Adrenal gland (tissue), 12 donors: ENCODE results near the gene WDR31. TPM values are rescaled to one million over a fixed set of nuclear protein-coding genes. Genes with fewer than 3 reads are reported as not detected.

ENCODE experiments used
- DNase-seq, 7 donors: peaks; one replicate each; pipeline ENCODE4 v3.0.0-alpha.2; 2019 to 2020
- H3K27ac ChIP-seq, 5 donors: fragments of 200-600 bp; sonication (generic) in 4 of 5; 1 replicate in 3 of 5; 2 replicates in 2 of 5; pipeline versions ENCODE4 v1.5.1 to v1.8.0; 2016 to 2020; ENCODE audit warnings: mild to moderate bottlenecking in 1 of 5
- H3K27me3 ChIP-seq: fragments of 200-600 bp; 2 replicates; pipeline ENCODE4 v1.8.0; 2021
- H3K36me3 ChIP-seq, 2 donors: fragments of 200-600 bp; replicated peaks in 1 of 2; 1 replicate in 1 of 2; 2 replicates in 1 of 2; pipeline versions ENCODE4 v1.5.1 to v1.8.0; 2018 to 2022
- H3K4me1 ChIP-seq, 2 donors: fragments of 200-600 bp; replicated peaks in 1 of 2; 1 replicate in 1 of 2; 2 replicates in 1 of 2; pipeline versions ENCODE4 v1.5.1 to v1.8.0; 2018 to 2021
- H3K4me3 ChIP-seq, 4 donors: fragments of 200-600 bp; sonication (generic) in 3 of 4; one replicate each; pipeline ENCODE4 v1.5.1; 2016 to 2018
- H3K9me3 ChIP-seq, 3 donors: fragments of 200-600 bp; sonication (generic) in 1 of 3; replicated peaks in 1 of 3; 1 replicate in 2 of 3; 2 replicates in 1 of 3; pipeline versions ENCODE4 v1.5.1 to v1.8.0; 2016 to 2021
- POLR2A ChIP-seq, 2 donors: fragments of 450-650 bp; IDR thresholded peaks; one replicate each; pipeline ENCODE4 v1.6.1; 2017; ENCODE audit warnings: antibody characterized with exemption in 2 of 2, mild to moderate bottlenecking in 2 of 2, moderate library complexity in 1 of 2
- WGBS, 4 donors: extraction: QIAGEN DNeasy Blood & Tissue Kit in 2 of 4; methylation state at CpG; one replicate each; pipeline versions ENCODE4 v1.1.5 to v1.1.7; 2013 to 2017; 5-methylcytosine and 5-hydroxymethylcytosine counted together
- intact Hi-C, 2 donors: fragments of 100-400 bp; cut with DNase I; formaldehyde crosslinking; loops; one replicate each; pipeline versions ENCODE4 v1.14.1 to v1.15.0; 2022 to 2023
- polyA plus RNA-seq, 3 donors: library from polyadenylated mRNA; stranded (reverse); fragments of 200-250 nt in 2 of 3; fragments of 350-450 nt in 1 of 3; fragmentation: Illumina TruSeq in 1 of 3; extraction: RNeasy Lipid Tissue Mini Kit (QIAGEN cat#74804) in 1 of 3; gene quantifications; one replicate each; pipeline ENCODE4 v1.2.3, GENCODE V29; 2013 to 2014
- total RNA-seq, 9 donors: library from RNA; depleted of rRNA in 4 of 9; stranded (reverse); fragments of >200 nt in 4 of 9; fragments of 120-200 nt in 1 of 9; fragmentation: NEBNext Ultra II Directional in 1 of 9; extraction: Animal tissue kit (Norgen Biotek cat#: 25700) in 1 of 9; gene quantifications; one replicate each; pipeline versions ENCODE4 v1.1.0 to v1.2.4, GENCODE V29; 2013 to 2023
- TF ChIP-seq, protein P1 (sequence below), 6 experiments: fragments of 450-650 bp in 4 of 6; fragments of 200-600 bp in 2 of 6; sonication (generic) in 1 of 6; IDR thresholded peaks; 1 replicate in 5 of 6; 2 replicates in 1 of 6; pipeline versions ENCODE4 v1.5.1 to v1.8.0; 2016 to 2021; ENCODE audit warnings: antibody characterized with exemption in 6 of 6, mild to moderate bottlenecking in 2 of 6, moderate library complexity in 1 of 6
- donor health status: healthy with polysubstance abuse.
- donor health status: Bipolar disorder and iron deficiency.
- donor health status: DM: yes; HTN: yes; CAD: no.
- donor health status: DM: no; HTN: no; CAD: no.
- donor health status: DM: no; HTN: no; CAD: no.
- donor health status: DM: yes; HTN: yes; CAD: no.

The WDR31 gene
- total and polyA plus RNA-seq, 12 donors = 3.1 to 16.5 (median 7.5) TPM

GRCh38 chr9:113349066-113349444, 9.0 kb upstream of the WDR31 start:
- H3K4me3 ChIP-seq = peak overlapping the region in 2 of 4 donors; percentile 27 to 85
- intact Hi-C loops = no loop called here
- no peak overlapping the region for H3K27ac ChIP-seq

DNA sequence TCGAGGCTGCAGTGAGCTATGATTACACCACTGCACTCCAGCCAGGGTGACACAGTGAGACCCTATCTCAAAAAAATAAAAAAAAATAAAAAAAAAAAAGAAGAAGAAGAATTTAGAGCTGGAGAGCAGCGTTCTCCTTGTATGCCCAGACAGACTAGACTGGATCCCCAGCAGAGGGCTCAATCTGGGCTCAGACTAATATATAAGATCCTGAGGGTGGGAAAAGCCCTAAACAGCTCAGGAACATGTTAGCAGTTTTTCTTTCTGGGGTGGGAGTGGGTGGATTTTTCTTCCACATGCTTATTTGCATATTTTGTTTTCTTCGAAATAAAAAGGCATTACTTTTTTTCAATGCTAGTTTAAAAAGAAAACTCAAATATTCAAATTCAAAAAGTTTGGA, 8.4 kb upstream of the WDR31 start:
- TF ChIP-seq POLR2A (IDR thresholded peaks at IDR 0.05) = no peak
- H3K36me3 ChIP-seq = no peaks in the 10 kb centered on the region
- no peak overlapping the region for H3K4me3 ChIP-seq
- DNase-seq = no peak
- no peaks in the 10 kb centered on the region for H3K9me3 ChIP-seq
- WGBS, 4 donors = 87 to 90% (median 88%) methylated on average over 3 of the region's 3 CpGs
- peaks cover 0 to 14% of the 10 kb centered on the region in 2 donors for H3K4me1 ChIP-seq
- intact Hi-C loops = no loop called here
- no peak overlapping the region for H3K27ac ChIP-seq
- H3K27me3 ChIP-seq = no peaks in the 10 kb centered on the region

More at GRCh38 chr9:113349066-113349444, 9.0 kb upstream of the WDR31 start:
- Histone ChIP-seq H3K9me3 (no peaks in the 10 kb centered on the region), H3K27me3 (no peaks in the 10 kb centered on the region), H3K4me1 (peaks cover 0 to 10% of the 10 kb centered on the region in 2 donors), H3K36me3 (no peaks in the 10 kb centered on the region)
- 23 to 33% (median 28%) methylated on average over 11 to 13 of the region's 13 CpGs for WGBS, 4 donors
- TF ChIP-seq, protein P1, sequence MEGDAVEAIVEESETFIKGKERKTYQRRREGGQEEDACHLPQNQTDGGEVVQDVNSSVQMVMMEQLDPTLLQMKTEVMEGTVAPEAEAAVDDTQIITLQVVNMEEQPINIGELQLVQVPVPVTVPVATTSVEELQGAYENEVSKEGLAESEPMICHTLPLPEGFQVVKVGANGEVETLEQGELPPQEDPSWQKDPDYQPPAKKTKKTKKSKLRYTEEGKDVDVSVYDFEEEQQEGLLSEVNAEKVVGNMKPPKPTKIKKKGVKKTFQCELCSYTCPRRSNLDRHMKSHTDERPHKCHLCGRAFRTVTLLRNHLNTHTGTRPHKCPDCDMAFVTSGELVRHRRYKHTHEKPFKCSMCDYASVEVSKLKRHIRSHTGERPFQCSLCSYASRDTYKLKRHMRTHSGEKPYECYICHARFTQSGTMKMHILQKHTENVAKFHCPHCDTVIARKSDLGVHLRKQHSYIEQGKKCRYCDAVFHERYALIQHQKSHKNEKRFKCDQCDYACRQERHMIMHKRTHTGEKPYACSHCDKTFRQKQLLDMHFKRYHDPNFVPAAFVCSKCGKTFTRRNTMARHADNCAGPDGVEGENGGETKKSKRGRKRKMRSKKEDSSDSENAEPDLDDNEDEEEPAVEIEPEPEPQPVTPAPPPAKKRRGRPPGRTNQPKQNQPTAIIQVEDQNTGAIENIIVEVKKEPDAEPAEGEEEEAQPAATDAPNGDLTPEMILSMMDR (IDR thresholded peaks at IDR 0.05) = no peak
- TF ChIP-seq POLR2A (IDR thresholded peaks at IDR 0.05) = no peak
- peak in 1 of 7 donors; percentile 49 for DNase-seq

DNA sequence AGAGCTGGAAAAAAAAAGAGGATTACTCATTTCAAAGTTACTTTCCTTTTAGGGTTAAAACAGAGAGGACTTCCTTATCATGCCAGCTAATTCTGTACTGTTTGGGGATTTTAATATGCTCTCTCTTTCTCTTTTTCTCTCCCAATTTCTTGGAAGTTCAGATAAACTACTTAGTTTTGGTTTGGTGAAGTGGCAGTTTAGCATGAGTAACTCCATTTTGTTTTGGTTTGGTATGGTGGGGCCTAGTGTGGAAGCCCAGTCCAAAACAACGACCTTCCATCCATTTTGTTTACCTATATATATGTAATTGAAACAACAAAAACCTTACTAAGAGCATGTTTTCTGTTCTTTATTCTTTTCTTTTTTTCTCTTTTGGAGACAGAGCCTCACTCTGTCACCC, 5.6 kb upstream of the WDR31 start:
- Histone ChIP-seq H3K27ac (no peak overlapping the region), H3K36me3 (no peaks in the 10 kb centered on the region), H3K4me3 (no peak overlapping the region), H3K9me3 (no peaks in the 10 kb centered on the region), H3K27me3 (no peaks in the 10 kb centered on the region), H3K4me1 (peaks cover 0 to 14% of the 10 kb centered on the region in 2 donors)
- intact Hi-C loops = no loop called here
- DNase-seq = no peak
- TF ChIP-seq, protein P1 (IDR thresholded peaks at IDR 0.05) = no peak
- no peak for TF ChIP-seq POLR2A (IDR thresholded peaks at IDR 0.05)
- WGBS, 4 donors = 32 to 39% (median 34%) methylated on average over 1 of the region's 1 CpG

GRCh38 chr9:113345190-113345589, 5.1 kb upstream of the WDR31 start:
- 76 to 86% (median 78%) methylated on average over 2 of the region's 2 CpGs for WGBS, 4 donors
- no peak overlapping the region for H3K27ac ChIP-seq

More at GRCh38 chr9:113345190-113345589, 5.1 kb upstream of the WDR31 start:
- Histone ChIP-seq H3K4me3 (no peak overlapping the region), H3K9me3 (no peaks in the 10 kb centered on the region), H3K27me3 (no peaks in the 10 kb centered on the region), H3K4me1 (peaks cover 0 to 12% of the 10 kb centered on the region in 2 donors), H3K36me3 (no peaks in the 10 kb centered on the region)
- TF ChIP-seq, protein P1 (IDR thresholded peaks at IDR 0.05) = no peak
- TF ChIP-seq POLR2A (IDR thresholded peaks at IDR 0.05) = no peak
- DNase-seq = peak in 1 of 7 donors; percentile 11
- intact Hi-C loops = no loop called here
